Stimulated activated CD4-positive, alpha-beta T cell treated with anti-CD3 and anti-CD28 coated beads, Interleukin-1b, Interleukin-23, amount 100 ng/mL, for 24 hours (primary cell): ENCODE results near the gene APOBEC3C.
A peak's percentile ranks its signal among the peaks of the same experiment; 100 is the strongest.
"Not testable (repeated sequence)": the region's sequence is repeated elsewhere in the genome, so short reads cannot be mapped to it uniquely, and the experiment has no call there.

Experiments
- DNase-seq, 4 experiments: peaks; one replicate each; pipeline ENCODE4 v3.0.0-alpha.2; 2020; ENCODE audit warnings: low read depth in 4 of 4, low spot score in 1 of 4

Gene APOBEC3C

DNA sequence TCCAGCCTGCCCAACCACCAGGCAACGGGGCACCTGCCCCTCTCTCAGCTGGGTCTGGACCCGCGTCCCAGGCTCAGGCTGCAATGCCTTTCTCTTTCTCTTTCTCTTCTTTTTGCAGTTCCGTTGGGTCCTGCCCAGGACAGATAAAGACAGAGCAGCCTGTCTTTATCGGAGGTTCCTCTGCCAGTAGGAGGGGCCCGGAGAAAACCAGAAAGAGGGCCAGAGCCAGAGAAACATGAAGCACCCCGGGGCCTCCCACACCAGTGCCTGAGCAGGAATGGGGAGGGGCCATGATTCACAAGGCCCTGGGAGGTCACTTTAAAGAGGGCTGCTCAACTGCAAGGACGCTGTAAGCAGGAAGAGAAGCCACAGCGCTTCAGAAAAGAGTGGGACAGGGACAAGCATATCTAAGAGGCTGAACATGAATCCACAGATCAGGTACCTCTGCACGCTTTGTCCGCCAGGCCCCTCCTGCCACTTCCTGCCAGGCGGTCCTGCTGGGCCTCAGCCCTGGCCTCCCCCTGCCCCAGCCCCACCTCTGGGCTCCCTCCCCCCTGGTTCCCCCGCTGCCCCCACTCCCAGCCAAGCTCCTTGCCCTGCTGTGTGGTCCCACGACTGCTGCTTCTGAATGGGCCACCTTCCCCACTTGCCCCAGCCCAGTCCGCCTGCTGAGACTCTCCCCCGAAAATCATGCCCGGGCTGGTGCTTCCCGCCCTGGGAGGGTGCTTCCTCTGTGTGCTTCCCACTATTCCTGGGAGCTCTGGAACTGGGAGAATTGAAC is at the start of gene APOBEC3C:
TSS of gene APOBEC3C (plus strand) at position 316 of the 781 bp plus-strand sequence. CDS start at position 422, 106 bp downstream.
- DNase-seq: peak; percentile 30 to 70 (median 48)

DNA sequence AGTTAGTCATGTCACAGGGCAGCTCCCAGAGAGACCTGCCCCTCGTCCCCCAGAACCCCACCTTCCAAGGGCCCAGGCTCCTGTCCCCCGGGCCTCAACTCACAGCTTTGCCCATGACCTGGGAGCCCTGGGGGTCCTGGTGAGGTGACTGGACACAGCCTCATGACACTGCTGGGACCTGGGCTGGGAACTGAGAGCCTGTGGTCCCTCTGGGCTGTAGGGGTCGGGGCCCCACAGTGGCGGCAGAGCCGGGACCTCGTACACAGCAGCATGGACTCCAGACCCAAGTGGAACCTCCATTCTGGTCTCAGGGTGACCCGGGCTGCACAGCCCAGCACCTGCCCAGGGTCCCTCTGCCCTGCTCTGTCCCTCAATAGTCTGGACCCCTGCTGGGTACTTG is 49.8 kb upstream of the APOBEC3C start:
- DNase-seq: no peak

GRCh38 chr22:38964989-38965388 is 49.1 kb upstream of the APOBEC3C start:
- no peak for DNase-seq

DNA sequence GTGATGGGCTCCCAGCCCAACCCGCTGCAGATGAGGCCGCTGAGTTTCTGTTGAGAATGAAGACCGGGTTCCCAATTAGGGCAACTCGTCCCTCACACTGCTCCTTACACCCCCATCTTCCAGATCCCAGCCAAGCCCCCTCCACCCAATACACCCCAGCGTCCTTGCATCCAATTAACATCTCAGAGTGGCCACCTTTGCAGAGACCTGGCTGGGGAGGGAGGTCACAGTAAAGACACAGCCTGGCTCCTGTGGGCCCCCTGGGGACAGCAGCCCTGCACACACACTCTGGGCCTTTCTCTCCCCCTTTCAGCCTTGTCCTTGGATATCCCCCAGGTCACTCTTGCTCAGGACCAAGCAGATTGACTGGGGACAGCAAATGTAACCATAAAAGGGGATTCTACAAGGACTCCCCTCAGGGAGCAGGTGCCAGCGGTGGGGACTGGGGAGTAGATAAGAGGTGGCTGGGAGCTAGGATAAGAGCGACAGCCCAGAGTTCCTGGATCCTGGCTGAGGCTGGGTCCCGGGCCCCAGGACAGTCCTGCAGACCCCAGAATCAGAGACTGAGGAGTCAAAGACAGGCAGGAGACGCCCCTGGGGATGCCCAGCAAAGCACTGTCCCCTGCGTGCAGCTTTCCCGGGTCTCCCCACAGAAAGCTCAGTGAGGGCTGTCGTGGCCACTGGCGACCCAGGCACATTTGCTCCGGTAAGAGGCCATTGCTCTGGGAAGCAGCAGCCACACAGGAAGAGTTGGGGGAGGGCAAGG is 48.3 kb upstream of the APOBEC3C start:
- no peak for DNase-seq

GRCh38 chr22:38966380-38966702 is 47.7 kb upstream of the APOBEC3C start:
- DNase-seq: no peak

GRCh38 chr22:38966942-38967341 is 47.1 kb upstream of the APOBEC3C start:
- no peak for DNase-seq

GRCh38 chr22:38967451-38968450 is 46.3 kb upstream of the APOBEC3C start:
- DNase-seq: no peak

DNA sequence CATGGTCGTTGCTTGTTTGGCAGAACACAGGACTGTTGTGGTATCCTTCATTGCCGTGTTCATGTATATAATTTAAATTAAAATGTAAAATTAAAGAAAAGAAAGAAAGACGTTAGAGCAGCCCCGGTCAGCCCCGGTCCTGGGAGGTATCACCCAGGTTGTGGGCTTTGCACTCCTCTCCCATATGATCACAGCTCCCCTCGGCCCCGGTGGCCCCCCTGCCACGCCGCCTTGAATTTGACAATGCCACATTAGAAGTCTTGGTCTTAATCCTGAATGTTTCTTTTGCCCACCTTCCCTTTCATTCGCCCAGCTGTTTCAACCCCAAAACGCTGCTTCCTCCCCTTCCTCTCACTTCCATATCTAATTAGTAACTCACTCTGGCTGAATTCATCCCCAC is 45.3 kb upstream of the APOBEC3C start:
- DNase-seq: no peak

DNA sequence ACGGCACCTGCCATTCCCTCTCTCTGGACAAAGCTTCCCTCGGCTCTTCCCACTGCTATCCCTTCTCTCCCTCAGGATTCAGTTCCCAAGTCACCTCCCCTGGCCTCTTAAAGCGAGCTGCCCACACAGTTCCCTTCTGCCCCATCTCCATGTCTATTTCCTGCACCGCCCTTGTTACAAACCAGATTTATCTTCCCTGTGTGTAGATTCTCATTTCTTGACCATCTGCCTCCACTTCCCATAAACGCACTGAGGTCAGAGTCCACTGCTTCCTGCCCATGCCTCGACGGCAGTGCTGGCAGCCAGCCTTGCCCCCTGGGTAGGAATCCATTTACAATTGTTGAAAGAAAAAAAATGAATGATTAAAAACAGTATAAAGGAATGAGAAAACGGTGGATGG is 43.5 kb upstream of the APOBEC3C start:
- DNase-seq: no peak

GRCh38 chr22:38971202-38971601 is 42.9 kb upstream of the APOBEC3C start:
- DNase-seq: no peak

- DNase-seq: no peak
These were observed 42.3 kb upstream of the APOBEC3C start for GRCh38 chr22:38971791-38972190.

GRCh38 chr22:38972558-38972957 is 41.5 kb upstream of the APOBEC3C start:
- no peak for DNase-seq

- peak in 3 of 4 experiments; percentile 23 to 40 (median 38) for DNase-seq
These were observed 40.5 kb upstream of the APOBEC3C start for GRCh38 chr22:38973289-38974169.

DNA sequence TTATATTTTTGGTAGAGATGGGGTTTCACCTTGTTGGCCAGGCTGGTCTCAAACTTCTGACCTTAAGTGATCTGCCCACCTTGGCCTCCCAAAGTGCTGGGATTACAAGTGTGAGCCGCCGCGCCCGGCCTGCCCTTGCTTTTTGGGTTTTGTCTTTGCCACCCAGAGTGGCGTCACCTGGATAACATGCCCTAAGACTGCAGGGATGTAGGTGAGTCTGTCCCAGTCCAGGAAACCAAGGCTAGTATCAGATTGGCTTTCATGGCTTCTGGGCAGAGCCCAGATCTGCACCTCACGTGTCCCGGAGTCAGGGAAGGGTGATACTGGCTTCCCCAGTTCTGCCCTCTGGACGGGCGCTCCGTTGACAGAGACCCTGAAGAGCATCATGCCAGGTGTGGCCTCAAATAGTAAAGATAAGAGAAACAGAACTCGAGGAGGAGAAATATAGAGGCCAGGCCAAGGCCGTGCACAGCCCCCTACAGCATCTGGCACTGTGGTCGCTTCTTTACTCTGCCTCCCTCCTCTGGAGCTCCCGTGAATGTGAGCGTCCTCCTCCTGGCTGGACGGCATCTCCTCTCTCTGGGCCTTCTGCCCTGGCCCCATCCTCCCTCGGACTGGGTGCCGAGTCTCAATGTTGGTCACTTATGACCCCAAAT is 39.8 kb upstream of the APOBEC3C start:
- DNase-seq: no peak

DNA sequence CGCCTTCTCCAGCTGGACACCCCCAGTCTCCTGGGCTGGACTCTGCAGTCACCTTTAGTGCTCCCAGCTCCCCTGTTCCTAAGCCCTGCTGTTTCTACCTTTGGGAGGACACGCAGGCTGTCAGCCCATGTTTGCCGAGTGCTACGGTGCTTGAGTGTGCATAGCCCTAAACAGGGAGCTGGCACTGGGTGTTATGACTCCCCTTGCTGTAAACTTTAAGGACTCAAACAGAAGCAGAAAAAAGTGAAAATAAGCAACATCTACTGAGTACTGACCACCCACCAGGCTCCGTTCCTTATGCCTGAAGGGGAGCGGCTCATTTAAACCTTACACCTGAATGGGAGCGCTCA is 39.3 kb upstream of the APOBEC3C start:
- DNase-seq: no peak

- not testable (repeated sequence) for DNase-seq
These were observed 36.8 kb upstream of the APOBEC3C start for GRCh38 chr22:38977289-38977688.

GRCh38 chr22:38980587-38980986 is 33.5 kb upstream of the APOBEC3C start:
- not testable (repeated sequence) for DNase-seq

DNA sequence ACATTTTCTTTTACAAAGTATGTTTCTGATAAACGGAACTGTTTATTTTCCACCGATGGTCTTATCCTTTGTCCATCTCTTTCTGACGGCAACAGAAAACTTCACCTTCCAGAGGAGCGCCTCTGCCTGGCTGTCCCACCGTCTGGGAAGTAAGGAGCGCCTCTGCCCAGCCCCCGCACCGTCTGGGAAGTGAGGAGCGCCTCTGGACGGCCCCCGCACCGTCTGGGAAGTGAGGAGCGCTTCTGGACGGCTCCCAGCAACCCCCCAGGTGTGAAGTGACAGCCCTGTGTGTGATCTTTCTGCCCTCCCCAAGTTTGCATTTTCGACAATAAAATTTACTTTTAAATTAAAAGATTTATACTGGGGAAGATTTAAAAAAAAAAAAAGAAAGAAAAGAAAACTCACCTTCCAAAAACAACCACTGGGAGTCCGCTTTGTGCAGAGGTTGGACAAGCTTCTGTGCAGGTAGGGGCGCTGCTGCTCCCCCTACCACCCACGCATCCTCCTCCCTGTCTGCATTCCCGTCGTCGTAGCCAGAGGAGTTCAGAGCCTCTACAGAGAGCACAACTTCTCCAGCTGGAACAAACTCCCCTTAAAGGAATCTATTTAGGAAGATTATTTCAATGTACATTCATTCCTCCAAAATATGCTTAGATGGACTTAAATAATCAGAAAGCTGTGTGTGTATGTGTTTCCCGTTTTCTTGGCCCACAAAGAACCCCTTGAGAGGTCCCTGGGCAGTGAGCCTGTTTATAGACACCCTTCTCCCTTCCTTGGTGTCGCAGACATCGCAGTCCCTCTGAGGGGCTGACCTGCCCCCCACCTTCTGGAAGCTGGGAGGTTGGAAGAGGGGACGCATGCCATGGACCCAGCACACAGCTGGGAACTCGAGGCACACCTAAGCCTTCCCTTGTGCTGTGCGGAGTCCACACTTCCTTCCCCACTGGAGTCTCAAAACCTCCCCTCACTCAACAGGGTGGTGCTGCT is 32.8 kb upstream of the APOBEC3C start:
- no peak for DNase-seq
